Measurements from ENCODE around the gene ADIPOR1. TPM values are rescaled to one million over a fixed set of nuclear protein-coding genes. Genes with fewer than 3 reads are reported as not detected.
"Not testable (repeated sequence)": the region's sequence is repeated elsewhere in the genome, so short reads cannot be mapped to it uniquely, and the experiment has no call there.

Gene ADIPOR1
- total and polyA plus RNA-seq, 2 of the 4 experiments (the other 2 are of a cell fraction): 82.7 to 92.5 TPM

DNA sequence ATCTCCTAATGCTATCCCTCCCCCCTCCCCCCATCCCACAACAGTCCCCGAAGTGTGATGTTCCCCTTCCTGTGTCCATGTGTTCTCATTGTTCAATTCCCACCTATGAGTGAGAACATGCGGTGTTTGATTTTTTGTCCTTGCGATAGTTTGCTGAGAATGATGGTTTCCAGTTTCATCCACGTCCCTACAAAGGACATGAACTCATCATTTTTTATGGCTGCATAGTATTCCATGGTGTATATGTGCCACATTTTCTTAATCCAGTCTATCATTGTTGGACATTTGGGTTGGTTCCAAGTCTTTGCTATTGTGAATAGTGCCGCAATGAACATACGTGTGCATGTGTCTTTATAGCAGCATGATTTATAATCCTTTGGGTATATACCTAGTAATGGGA lies 21.7 kb downstream of the ADIPOR1 start:
- BruUV-seq (replicated peaks); H3K4me3 ChIP-seq (ENCODE audit: insufficient read depth, low read depth, low read length); CTCF ChIA-PET: not testable (repeated sequence)

More for the DNA sequence above, 21.7 kb downstream of the ADIPOR1 start:
- H3K79me1 ChIP-seq (ENCODE audit: low read depth in 1 of 2, low read length in 2 of 2); H2AFZ ChIP-seq (replicated peaks; ENCODE audit: low read length, poor library complexity); H4K91ac ChIP-seq (ENCODE audit: insufficient read depth, low read depth, low read length); DNase-seq; H3K9ac ChIP-seq (ENCODE audit: low read depth, low read length); H3K27me3 ChIP-seq (ENCODE audit: control insufficient read depth, insufficient read depth, low read length); intact Hi-C loops (cut with micrococcal nuclease); H3K4me2 ChIP-seq (ENCODE audit: low read depth, low read length); H3K56ac ChIP-seq (ENCODE audit: extremely low read depth, insufficient read depth, low read length); in situ Hi-C loops (cut with MboI; ENCODE audit: low sequenced_read_pairs); H4K20me1 ChIP-seq (ENCODE audit: insufficient read depth, low read length); H4K8ac ChIP-seq (ENCODE audit: low read depth in 2 of 2, low read length in 2 of 2); H2AK5ac ChIP-seq (ENCODE audit: low read depth, low read length); ATAC-seq (ENCODE audit: low read depth); H3K23ac ChIP-seq (ENCODE audit: low read depth, low read length); H3K14ac ChIP-seq (replicated peaks; ENCODE audit: low read depth, low read length); H3K27ac ChIP-seq (ENCODE audit: insufficient read depth, low read length); H2BK5ac ChIP-seq (ENCODE audit: low read depth, low read length, poor library complexity, severe bottlenecking); H2AK9ac ChIP-seq (replicated peaks; ENCODE audit: low read depth, low read length, poor library complexity); dilution Hi-C loops (cut with HindIII; ENCODE audit: low sequenced_read_pairs, unreplicated experiment); H3K36me3 ChIP-seq (ENCODE audit: control insufficient read depth, insufficient read depth, low read length); POLR2A ChIA-PET (ENCODE audit: unreplicated experiment); H3K9me3 ChIP-seq (ENCODE audit: control insufficient read depth, insufficient read depth, low read length); H3K4me1 ChIP-seq (ENCODE audit: control insufficient read depth, insufficient read depth, low read length); H3K18ac ChIP-seq (ENCODE audit: low read depth, low read length); H4K5ac ChIP-seq (ENCODE audit: low read depth, low read length); H2BK15ac ChIP-seq (ENCODE audit: low read depth, low read length); H3K9me1 ChIP-seq (ENCODE audit: insufficient read depth, low read length); H3K4ac ChIP-seq (ENCODE audit: low read depth, low read length); H2BK20ac ChIP-seq (ENCODE audit: low read depth, low read length); H2BK120ac ChIP-seq (ENCODE audit: low read depth, low read length): not testable (repeated sequence)
- WGBS, 2 experiments (ENCODE audit: extremely low coverage in 2 of 2, insufficient read length in 1 of 2): no CpG with 5 or more reads among the region's 6 CpGs

All from IMR-90 (cell line).